Right lobe of liver (tissue), 6 donors: ENCODE results near the gene RASGRP1. TPM values are rescaled to one million over a fixed set of nuclear protein-coding genes. Genes with fewer than 3 reads are reported as not detected.

Experiments used
- ATAC-seq, 4 donors: fragments of 200-7000 bp; cut with Tn5 transposase; one replicate each; pipeline ENCODE4 v1.9.1; 2020; ENCODE audit warnings: mild to moderate bottlenecking in 4 of 4, moderate library complexity in 4 of 4
- DNase-seq, 3 donors: peaks; one replicate each; pipeline ENCODE4 v3.0.0-alpha.2; 2020
- H3K27ac ChIP-seq, 3 donors: fragments of 200-600 bp; one replicate each; pipeline ENCODE4 v1.8.0; 2022
- H3K27me3 ChIP-seq, 2 donors: fragments of 200-600 bp; one replicate each; pipeline ENCODE4 v1.8.0; 2022
- H3K36me3 ChIP-seq, 4 donors: fragments of 200-600 bp; sonication (generic) in 1 of 4; one replicate each; pipeline versions ENCODE4 v1.5.1 to v1.8.0; 2017 to 2022; ENCODE audit warnings: control low read depth in 1 of 4
- H3K4me1 ChIP-seq, 4 donors: fragments of 200-600 bp; sonication (generic) in 1 of 4; one replicate each; pipeline versions ENCODE4 v1.5.1 to v1.8.0; 2017 to 2022; ENCODE audit warnings: control low read depth in 1 of 4
- H3K4me3 ChIP-seq, 3 donors: fragments of 200-600 bp; one replicate each; pipeline ENCODE4 v1.8.0; 2022
- H3K9me3 ChIP-seq, 4 donors: fragments of 200-600 bp; sonication (generic) in 1 of 4; one replicate each; pipeline versions ENCODE4 v1.5.1 to v1.8.0; 2017 to 2022; ENCODE audit warnings: control low read depth in 1 of 4
- POLR2A ChIP-seq: fragments of 450-650 bp; IDR thresholded peaks from one replicate; pipeline ENCODE4 v1.6.1; 2017; ENCODE audit warnings: antibody characterized with exemption, mild to moderate bottlenecking
- WGBS: methylation state at CpG from one replicate; pipeline ENCODE4 v1.1.6; 2018; ENCODE audit warnings: low coverage, low lambda C conversion rate; ENCODE audit not compliant: insufficient coverage; ENCODE audit errors: missing lambda C conversion rate; 5-methylcytosine and 5-hydroxymethylcytosine counted together
- intact Hi-C, 2 donors: fragments of 100-400 bp; cut with DNase I; formaldehyde crosslinking; loops; one replicate each; pipeline versions ENCODE4 v1.11.2 to v1.14.1; 2022
- total RNA-seq, 6 experiments: library from RNA; depleted of rRNA in 2 of 6; stranded (reverse); fragments of >200 nt in 2 of 6; fragmentation: NEBNext Ultra II Directional in 3 of 6; extraction: Animal tissue kit (Norgen Biotek cat#: 25700) in 3 of 6; gene quantifications; one replicate each; pipeline versions ENCODE4 v1.1.0 to v1.2.4, GENCODE V29; 2016 to 2023
- TF ChIP-seq, protein P1 (sequence below), 4 donors: fragments of 200-600 bp in 3 of 4; fragments of 450-650 bp in 1 of 4; IDR thresholded peaks; one replicate each; pipeline versions ENCODE4 v1.5.1 to v1.8.0; 2016 to 2022; ENCODE audit warnings: antibody characterized with exemption in 4 of 4, mild to moderate bottlenecking in 2 of 4
- donor health status: DM: no; HTN: yes; CAD: no.
- donor health status: DM: no; HTN: no; CAD: no.
- donor health status: DM: no; HTN: no; CAD: no.
- donor health status: DM: no; HTN: yes; CAD: no.
- donor health status: DM: no; HTN: yes; CAD: no.

Gene RASGRP1
- total RNA-seq, 6 experiments from 2014 or later, result 0.11 to 0.64 (median 0.32) TPM

GRCh38 chr15:38539008-38539343 is 25.6 kb downstream of the RASGRP1 start:
- Histone ChIP-seq H3K9me3 (no peaks in the 10 kb centered on the region), H3K4me1 (no peaks in the 10 kb centered on the region), H3K36me3 (no peaks in the 10 kb centered on the region), H3K27ac (no peak overlapping the region), H3K4me3 (no peak overlapping the region), H3K27me3 (no peaks in the 10 kb centered on the region)
- intact Hi-C loops, result no loop called here
- no peak for TF ChIP-seq POLR2A
- TF ChIP-seq, protein P1, sequence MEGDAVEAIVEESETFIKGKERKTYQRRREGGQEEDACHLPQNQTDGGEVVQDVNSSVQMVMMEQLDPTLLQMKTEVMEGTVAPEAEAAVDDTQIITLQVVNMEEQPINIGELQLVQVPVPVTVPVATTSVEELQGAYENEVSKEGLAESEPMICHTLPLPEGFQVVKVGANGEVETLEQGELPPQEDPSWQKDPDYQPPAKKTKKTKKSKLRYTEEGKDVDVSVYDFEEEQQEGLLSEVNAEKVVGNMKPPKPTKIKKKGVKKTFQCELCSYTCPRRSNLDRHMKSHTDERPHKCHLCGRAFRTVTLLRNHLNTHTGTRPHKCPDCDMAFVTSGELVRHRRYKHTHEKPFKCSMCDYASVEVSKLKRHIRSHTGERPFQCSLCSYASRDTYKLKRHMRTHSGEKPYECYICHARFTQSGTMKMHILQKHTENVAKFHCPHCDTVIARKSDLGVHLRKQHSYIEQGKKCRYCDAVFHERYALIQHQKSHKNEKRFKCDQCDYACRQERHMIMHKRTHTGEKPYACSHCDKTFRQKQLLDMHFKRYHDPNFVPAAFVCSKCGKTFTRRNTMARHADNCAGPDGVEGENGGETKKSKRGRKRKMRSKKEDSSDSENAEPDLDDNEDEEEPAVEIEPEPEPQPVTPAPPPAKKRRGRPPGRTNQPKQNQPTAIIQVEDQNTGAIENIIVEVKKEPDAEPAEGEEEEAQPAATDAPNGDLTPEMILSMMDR (IDR thresholded peaks at IDR 0.05), result no peak
- no peak for ATAC-seq
- no peak for DNase-seq

GRCh38 chr15:38538328-38539007 is 26.1 kb downstream of the RASGRP1 start:
- TF ChIP-seq POLR2A, result no peak
- TF ChIP-seq, protein P1 (IDR thresholded peaks at IDR 0.05), result no peak
- DNase-seq (no peak), ATAC-seq (no peak)
- whole genome bisulfite sequencing, result 60% methylated on average over 8 of the region's 8 CpGs
- no peak overlapping the region for H3K4me3 ChIP-seq
- no peaks in the 10 kb centered on the region for H3K27me3 ChIP-seq
- H3K4me1 ChIP-seq, result no peaks in the 10 kb centered on the region
- H3K27ac ChIP-seq, result no peak overlapping the region
- H3K36me3 ChIP-seq, result no peaks in the 10 kb centered on the region
- H3K9me3 ChIP-seq, result no peaks in the 10 kb centered on the region
- intact Hi-C loops, result no loop called here

GRCh38 chr15:38536201-38536676 is 28.4 kb downstream of the RASGRP1 start:
- no peaks in the 10 kb centered on the region for H3K9me3 ChIP-seq
- 70% methylated on average over 3 of the region's 3 CpGs for WGBS
- H3K27me3 ChIP-seq, result no peaks in the 10 kb centered on the region
- DNase-seq (no peak), ATAC-seq (no peak)
- H3K36me3 ChIP-seq, result no peaks in the 10 kb centered on the region
- no peak overlapping the region for H3K27ac ChIP-seq
- intact Hi-C loops, result no loop called here
- H3K4me1 ChIP-seq, result no peaks in the 10 kb centered on the region
- TF ChIP-seq, protein P1 (IDR thresholded peaks at IDR 0.05), result no peak
- TF ChIP-seq POLR2A, result no peak
- H3K4me3 ChIP-seq, result no peak overlapping the region

- 53% methylated on average over 5 of the region's 8 CpGs for WGBS
- ATAC-seq (no peak), DNase-seq (no peak)
- no peak for TF ChIP-seq POLR2A
- TF ChIP-seq, protein P1 (IDR thresholded peaks at IDR 0.05), result no peak
- Histone ChIP-seq H3K27ac (no peak overlapping the region), H3K36me3 (no peaks in the 10 kb centered on the region), H3K4me3 (no peak overlapping the region), H3K27me3 (no peaks in the 10 kb centered on the region), H3K4me1 (no peaks in the 10 kb centered on the region), H3K9me3 (no peaks in the 10 kb centered on the region)
- intact Hi-C loops, result no loop called here
These were observed 29.0 kb downstream of the RASGRP1 start for GRCh38 chr15:38535491-38536200.
